ENCODE measurements around the gene TSSC4.

Gene TSSC4

DNA sequence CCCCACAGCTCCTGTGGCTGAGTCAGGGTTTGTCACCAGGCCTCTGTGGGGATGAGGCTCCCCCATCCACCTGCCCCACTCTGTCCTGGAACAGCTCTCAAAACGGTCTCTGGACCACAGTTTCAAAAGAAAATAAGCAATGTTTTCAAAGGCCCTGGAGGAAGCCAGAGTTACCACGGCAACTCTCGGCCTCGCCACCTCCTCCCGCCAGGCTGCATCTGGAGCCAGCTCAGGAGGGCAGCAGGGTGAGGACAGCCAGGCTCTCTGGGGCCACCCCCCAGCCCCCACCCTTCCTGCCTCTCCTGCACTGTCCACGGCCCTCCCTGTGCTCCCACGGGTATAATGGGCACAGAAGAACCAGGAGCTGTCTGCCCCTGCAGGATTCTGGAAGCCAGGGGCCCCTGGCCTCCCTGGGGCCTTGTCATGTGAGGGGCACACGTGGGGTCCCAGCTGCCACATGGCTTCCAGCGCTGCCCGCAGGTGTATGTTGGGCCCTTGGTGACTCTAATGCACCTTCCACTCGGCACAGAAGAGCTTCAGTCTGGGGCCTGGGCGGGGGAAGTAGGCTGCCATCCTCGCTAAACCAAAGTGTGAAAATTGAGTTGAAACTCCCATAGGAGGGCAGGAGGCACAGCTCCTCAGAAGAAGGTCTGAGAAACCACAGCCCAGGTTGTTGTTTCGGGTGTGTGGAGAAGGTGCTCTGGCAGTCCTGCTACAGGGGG lies 13.1 kb upstream of the TSSC4 start:
- DNase-seq: no peak

DNA sequence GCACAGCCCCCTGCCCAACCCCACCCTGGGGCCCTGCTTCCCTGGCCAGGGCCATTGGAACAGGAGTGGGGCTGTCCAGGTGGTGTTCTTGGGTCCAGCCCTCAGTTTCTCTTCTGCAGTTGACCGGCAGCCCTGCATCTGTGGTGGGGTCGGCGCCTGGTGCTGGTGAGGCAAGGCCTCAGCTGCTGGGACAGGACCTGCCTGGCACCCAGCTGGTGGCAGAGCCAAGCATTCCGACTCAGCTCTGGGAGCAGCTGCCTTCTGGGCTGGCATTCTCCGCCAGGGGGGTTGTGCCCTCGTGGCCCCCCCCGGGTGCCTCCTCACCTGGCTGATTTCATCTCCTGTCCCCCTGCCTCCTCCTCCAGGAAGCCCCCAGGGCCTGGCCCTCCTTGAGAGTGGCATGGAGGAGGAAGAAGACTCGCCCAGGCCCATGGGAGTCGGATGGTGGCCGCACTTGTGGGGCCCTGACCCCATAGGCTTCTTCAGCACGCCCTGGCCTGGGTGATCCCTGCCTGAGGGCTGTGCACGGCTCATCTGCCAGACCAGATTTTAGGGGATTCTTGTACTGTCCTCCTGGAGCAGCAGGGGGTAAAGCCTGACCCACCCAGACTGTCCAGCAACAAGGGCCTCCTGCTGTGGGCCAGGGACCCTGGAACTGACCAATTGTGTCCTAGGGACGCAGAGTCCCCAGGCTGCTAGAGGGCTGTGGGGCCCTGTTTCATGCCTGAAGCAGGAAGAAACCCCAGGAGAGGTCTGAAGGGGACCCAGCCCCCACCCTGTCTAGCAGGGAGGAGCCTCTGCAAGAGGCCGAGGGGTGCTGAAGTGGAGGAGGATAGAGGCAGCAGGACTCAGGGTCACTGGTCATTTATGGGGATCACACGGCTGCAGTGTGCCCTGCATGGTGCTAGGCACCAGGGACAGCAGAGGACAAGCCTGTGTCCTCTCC lies 11.8 kb upstream of the TSSC4 start:
- no peak for DNase-seq

- no peak for DNase-seq
Observed at GRCh38 chr11:2389377-2390026, 11.0 kb upstream of the TSSC4 start.

DNA sequence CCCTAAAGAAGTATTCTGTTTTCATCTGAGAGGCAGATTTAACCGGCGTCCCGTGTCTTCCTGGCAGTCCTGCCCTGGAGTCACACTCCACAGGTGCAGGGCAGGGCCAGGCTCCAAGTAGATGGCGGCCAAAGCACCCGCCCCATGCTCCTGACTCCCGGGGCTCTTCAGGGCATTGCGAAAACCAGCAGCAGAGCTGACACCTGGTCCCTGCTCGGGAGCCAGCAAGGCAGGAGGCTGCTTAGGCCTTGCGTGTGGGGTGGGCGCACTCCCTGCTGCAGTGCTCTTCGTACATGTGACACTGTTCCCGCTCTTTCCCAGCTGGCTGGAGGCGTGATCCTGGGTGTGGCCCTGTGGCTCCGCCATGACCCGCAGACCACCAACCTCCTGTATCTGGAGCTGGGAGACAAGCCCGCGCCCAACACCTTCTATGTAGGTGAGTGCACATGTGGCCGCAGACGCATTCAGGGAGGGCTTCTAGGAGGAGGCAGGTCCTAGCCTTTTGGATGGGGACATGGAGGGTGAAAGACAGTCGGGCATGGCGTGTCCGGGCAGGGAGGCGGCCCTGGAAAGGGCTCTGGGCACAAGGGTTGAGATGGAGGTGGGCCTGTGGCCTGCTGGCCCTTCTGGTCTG lies 10.3 kb upstream of the TSSC4 start:
- no peak for DNase-seq

- no peak for DNase-seq
Observed at GRCh38 chr11:2390725-2391151, 9.8 kb upstream of the TSSC4 start.

- DNase-seq: no peak
Observed at GRCh38 chr11:2391181-2391975, 9.2 kb upstream of the TSSC4 start.

GRCh38 chr11:2392241-2392959 lies 8.2 kb upstream of the TSSC4 start:
- DNase-seq: no peak

- DNase-seq: no peak
Observed at GRCh38 chr11:2393111-2393868, 7.3 kb upstream of the TSSC4 start.

DNA sequence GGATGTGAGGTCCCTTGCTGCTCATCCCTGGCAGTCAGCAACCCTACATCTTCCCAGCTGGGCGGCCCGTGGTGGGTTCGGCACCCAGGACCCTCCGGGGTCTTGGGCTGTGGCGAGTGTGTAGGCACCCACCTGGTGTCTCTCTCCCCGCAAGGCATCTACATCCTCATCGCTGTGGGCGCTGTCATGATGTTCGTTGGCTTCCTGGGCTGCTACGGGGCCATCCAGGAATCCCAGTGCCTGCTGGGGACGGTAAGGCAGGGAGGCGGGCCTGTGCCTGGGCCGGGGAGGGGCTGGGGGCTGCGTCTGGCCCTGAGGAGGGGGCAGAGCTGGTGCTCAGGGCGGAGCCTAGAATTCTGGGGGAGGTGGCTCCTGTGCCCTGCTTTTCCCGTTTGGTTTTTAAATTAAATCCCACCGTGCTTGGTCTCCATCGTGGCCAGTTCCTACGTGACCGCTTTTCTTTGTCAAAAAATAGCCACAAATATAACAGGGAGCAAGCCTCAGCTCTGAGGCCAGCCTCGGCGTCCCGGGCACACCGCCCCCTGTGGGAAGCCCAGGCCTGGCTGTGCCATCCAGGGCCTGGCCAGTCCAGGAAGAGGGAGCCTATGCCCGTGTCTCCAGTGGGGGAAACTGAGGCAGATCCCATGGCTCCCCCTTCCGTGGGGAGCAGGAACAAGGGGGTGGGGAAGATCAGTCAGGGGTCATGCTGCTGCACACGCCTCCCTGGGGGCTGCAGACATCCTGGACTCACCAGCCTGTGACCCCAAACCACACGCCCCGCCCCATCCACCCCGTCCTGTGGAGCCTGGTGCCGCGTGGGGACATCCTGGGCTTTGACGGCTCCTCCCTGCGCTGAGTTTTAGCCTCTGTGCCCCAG lies 6.4 kb upstream of the TSSC4 start:
- DNase-seq: no peak

DNA sequence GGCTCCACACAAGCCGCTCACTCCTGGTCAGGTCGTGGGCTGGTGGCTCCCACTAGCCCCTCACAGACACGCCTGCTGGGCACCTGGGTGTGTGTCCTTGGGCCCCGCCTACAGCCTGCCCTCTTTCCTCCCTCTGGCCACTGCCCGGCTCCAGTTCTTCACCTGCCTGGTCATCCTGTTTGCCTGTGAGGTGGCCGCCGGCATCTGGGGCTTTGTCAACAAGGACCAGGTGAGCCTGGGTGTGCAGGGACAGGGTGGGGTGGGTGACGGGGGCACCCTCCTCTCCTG lies 5.8 kb upstream of the TSSC4 start:
- DNase-seq: no peak

DNA sequence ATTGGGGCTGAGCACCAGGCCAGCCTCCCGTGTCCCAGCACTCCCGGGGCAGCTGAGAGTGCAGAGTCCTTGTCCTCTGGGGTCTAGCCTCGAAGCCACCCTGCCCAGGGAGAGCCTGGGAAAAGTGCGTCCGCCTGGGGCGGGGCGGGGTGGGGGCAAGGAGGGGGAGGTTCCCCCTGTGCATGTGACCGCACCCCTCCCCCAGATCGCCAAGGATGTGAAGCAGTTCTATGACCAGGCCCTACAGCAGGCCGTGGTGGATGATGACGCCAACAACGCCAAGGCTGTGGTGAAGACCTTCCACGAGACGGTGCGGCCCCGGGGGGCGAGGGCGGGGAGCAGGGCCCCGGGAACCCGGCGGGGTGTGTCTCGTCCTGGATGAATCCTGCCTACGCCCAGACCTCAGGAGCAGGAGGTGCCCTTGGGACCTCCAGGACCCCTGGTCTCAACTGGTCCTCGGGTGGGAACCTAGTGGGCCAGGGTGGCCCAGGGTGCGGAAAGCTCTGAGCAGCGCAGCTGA lies 5.3 kb upstream of the TSSC4 start:
- no peak for DNase-seq

GRCh38 chr11:2395856-2396255 lies 4.7 kb upstream of the TSSC4 start:
- DNase-seq: no peak

DNA sequence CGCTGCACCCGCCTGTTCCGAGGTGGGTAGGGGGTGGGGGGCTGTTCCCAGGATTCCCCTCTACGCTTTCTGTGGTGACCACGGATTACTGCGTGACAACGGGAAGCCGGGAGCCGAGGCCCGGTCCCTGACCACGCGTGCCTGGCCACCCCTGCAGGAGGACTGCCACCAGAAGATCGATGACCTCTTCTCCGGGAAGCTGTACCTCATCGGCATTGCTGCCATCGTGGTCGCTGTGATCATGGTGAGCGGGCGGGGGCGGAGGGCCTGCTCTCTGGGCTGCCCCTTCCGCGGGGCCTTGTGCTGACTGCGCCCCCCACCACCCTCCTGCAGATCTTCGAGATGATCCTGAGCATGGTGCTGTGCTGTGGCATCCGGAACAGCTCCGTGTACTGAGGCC lies 4.1 kb upstream of the TSSC4 start:
- no peak for DNase-seq

GRCh38 chr11:2397005-2397404 lies 3.5 kb upstream of the TSSC4 start:
- no peak for DNase-seq

DNA sequence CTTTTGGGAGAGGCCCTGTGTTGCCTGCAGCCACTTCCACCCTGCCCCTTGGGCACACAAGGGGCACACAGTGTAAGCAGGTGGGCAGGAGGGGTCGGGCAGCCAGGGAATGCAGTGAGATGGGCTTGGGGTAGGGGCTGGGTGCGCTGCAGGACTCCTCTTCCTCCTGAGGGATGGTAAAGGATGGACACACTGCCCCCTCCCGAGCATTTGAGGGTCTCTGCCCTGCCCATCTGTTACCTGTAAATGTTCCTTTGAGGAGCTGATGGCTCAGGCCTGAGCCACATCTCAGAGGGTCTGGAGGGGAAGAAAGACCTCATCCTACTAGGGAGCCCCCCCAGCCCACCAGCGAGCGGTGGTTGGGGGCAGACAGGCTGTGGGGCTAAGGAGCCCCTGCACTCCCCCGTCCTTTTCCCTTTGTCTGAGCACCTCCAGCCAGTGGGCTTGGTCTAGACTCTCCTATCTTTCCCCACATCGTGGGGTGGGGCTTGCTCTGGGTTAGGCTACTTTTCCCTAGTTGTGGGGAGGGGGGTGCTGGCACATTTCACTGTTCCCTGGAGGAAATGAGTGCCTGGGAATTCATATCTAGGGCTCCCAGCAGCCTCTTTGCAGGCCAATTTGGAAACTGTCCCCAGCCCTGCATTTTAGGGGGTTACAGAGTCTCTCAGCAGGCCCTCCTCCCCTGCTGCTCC lies 1.7 kb upstream of the TSSC4 start:
- no peak for DNase-seq

DNA sequence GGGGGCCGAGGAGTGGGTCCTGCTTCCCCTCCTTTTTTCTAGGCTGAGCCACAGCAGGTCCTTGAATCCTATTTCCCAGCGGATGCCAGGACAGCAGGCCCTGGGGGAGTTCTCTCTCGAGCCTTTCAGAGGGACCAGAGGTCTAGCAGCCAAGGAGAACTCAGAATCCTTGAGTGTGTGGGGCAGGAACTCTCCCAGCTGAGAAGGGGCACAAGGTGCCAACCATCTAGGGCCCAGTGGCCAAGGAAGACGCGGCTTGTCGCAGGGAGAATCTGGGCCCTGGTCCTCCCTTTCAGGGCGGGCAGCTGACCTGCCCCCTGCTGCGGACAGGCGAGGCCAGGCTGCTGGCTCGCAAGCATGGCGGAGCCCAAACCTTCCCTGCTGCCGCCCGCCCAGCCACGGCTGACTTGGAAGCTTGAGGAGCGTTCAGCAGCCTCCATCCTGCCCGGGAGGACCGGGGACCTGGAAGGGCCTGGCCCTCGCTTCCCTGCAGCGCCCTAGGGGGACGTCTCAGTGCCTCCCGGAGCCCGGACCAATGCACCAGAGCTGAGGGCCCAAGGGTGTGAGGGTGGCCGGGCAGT lies 972 bp upstream of the TSSC4 start:
- DNase-seq: peak in 1 of 4 experiments; percentile 49

DNA sequence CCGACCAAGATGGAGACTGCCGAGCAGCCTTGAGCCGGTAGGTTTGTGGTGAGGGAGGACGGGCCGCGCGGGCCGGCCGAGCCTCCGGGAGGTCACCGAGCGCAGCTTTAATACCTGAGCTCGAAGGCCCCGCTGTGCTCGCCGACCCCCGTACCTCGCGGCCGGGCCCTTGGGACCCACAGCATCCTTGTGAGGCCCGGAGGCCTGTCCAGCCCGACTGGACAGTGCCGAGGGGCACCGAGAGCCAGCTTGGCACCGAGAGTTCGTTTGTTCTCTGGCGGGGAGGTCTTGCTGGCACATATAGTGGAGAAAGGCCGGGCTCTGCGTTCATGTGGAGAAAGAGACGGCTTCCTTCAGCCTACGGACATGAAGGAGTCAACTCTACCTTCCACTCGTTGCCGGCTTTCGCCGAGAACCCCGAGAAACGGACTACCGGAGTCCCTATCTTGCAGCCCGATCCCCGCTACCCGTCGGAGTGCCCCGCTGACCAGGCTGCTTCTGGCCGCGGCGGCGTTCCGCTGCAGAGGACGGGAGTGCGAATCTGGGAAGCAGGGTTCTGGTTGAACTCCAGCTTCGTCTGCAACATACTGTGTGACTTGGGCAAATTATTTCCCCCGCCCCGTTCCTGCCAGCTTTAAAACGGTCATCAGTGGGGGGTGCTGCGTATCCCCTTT lies 349 bp downstream of the TSSC4 start:
- DNase-seq: no peak

GRCh38 chr11:2401436-2401984 lies 960 bp downstream of the TSSC4 start:
- DNase-seq: no peak

All from activated naive CD4-positive, alpha-beta T cell (primary cell).